MM.1S (cell line): ENCODE results near the gene GTSE1.

Source experiments
- DNase-seq: peaks from one replicate; pipeline ENCODE4 v3.0.0-alpha.2; 2015
- H2AFZ ChIP-seq: fragments of 300-600 bp; sonication (generic); 2 replicates; pipeline ENCODE4 v1.6.0; 2016; ENCODE audit warnings: antibody characterized with exemption, low read length
- H3F3A ChIP-seq: fragments of 300-600 bp; sonication (generic); 2 replicates; pipeline ENCODE4 v1.6.1; 2016; ENCODE audit warnings: mild to moderate bottlenecking, antibody characterized with exemption, low read length, moderate library complexity, mixed read lengths; ENCODE audit not compliant: insufficient read depth
- H3K27ac ChIP-seq: fragments of 300-600 bp; sonication (generic); 2 replicates; pipeline ENCODE4 v1.5.1; 2016; ENCODE audit warnings: mild to moderate bottlenecking, low read length
- H3K27me3 ChIP-seq: fragments of 300-600 bp; sonication (generic); replicated peaks from 2 replicates; pipeline ENCODE4 v1.6.0; 2016; ENCODE audit warnings: low read length; ENCODE audit not compliant: insufficient read depth
- H3K36me3 ChIP-seq: fragments of 300-600 bp; sonication (generic); replicated peaks from 2 replicates; pipeline ENCODE4 v1.6.1; 2016; ENCODE audit warnings: mild to moderate bottlenecking, low read length, mixed read lengths; ENCODE audit not compliant: insufficient read depth
- H3K4me1 ChIP-seq: fragments of 300-600 bp; sonication (generic); 2 replicates; pipeline ENCODE4 v1.6.1; 2016; ENCODE audit warnings: low read length, mixed read lengths
- H3K4me2 ChIP-seq: fragments of 300-600 bp; sonication (generic); 2 replicates; pipeline ENCODE4 v1.6.0; 2016; ENCODE audit warnings: low read depth, low read length
- H3K4me3 ChIP-seq: fragments of 300-600 bp; sonication (generic); 2 replicates; pipeline ENCODE4 v1.5.1; 2016; ENCODE audit warnings: low read length, mixed read lengths
- H3K79me2 ChIP-seq: fragments of 300-600 bp; sonication (generic); 2 replicates; pipeline ENCODE4 v1.6.1; 2016; ENCODE audit warnings: mixed run types, low read length, mixed read lengths
- H3K9ac ChIP-seq: fragments of 300-600 bp; sonication (generic); 2 replicates; pipeline ENCODE4 v1.6.1; 2016; ENCODE audit warnings: low read length, mixed read lengths
- H3K9me2 ChIP-seq: fragments of 300-600 bp; sonication (generic); replicated peaks from 2 replicates; pipeline ENCODE4 v1.6.1; 2016; ENCODE audit warnings: mild to moderate bottlenecking, low read length, mixed read lengths; ENCODE audit not compliant: insufficient read depth
- H3K9me3 ChIP-seq: fragments of 300-600 bp; sonication (generic); replicated peaks from 2 replicates; pipeline ENCODE4 v1.6.1; 2016; ENCODE audit warnings: mild to moderate bottlenecking, low read length, mixed read lengths; ENCODE audit not compliant: insufficient read depth
- H4K20me1 ChIP-seq: fragments of 300-600 bp; sonication (generic); 2 replicates; pipeline ENCODE4 v1.6.1; 2016; ENCODE audit warnings: mild to moderate bottlenecking, low read length, moderate library complexity, mixed read lengths; ENCODE audit not compliant: insufficient read depth
- EZH2 ChIP-seq: fragments of 300-600 bp; sonication (generic); optimal IDR thresholded peaks from 2 replicates; pipeline ENCODE3; 2017; ENCODE audit warnings: low read depth, mild to moderate bottlenecking, antibody characterized with exemption, low read length, mixed read lengths
- EZH2phosphoT487 ChIP-seq: fragments of 300-600 bp; sonication (generic); IDR thresholded peaks from 2 replicates; pipeline ENCODE4 v1.6.1; 2018; ENCODE audit warnings: antibody characterized with exemption, low read length
- TF ChIP-seq, protein P1 (sequence below): fragments of 300-600 bp; sonication (generic); IDR thresholded peaks from 2 replicates; pipeline ENCODE4 v1.5.1; 2016; ENCODE audit warnings: antibody characterized with exemption, low read length, mixed read lengths

GTSE1 gene

DNA sequence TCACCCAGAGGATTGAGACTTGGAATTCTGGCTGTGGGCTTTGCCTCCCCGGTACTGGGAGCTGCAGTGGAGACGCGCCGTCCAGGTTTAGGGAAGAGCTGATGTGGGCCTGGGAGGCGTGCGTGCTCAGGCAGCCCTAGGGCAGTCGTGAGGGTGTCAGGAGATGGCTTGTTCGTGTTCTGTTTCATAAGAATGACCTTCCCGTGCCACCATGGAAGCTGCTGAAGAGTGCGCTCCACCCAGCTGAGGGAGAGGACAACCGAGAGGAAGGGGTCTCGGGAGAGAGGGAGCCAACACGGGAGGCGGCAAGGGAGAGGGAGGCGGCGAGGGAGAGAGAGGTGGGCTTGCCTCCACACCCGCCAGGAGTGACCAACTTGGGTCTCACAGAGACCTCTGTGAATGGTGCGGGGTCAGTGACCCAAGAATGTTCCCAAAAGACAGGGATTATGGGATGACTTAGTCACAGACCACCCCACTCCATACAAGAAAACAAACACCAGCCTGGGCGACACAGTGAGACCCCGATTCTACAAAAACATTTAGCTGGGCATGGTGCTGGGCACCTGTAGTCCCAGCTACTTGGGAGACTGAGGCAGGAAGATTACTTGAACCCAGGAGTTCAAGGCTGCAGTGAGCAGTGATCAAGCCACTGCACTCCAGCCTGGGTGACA is 24.2 kb downstream of the GTSE1 start:
- H3K4me2 ChIP-seq, result no peak overlapping the region
- no peaks in the 10 kb centered on the region for H3K9me3 ChIP-seq
- no peak overlapping the region for H2AFZ ChIP-seq
- H3F3A ChIP-seq, result no peaks in the 10 kb centered on the region
- H3K27ac ChIP-seq, result no peak overlapping the region
- H4K20me1 ChIP-seq, result no peaks in the 10 kb centered on the region
- H3K36me3 ChIP-seq, result 0 out of 2 replicates have a peak, but pooled peaks cover 3% of the 10 kb centered on the region
- H3K9ac ChIP-seq, result no peak overlapping the region
- no peaks in the 10 kb centered on the region for H3K27me3 ChIP-seq
- no peak for TF ChIP-seq EZH2
- no peak for TF ChIP-seq EZH2phosphoT487
- TF ChIP-seq, protein P1, sequence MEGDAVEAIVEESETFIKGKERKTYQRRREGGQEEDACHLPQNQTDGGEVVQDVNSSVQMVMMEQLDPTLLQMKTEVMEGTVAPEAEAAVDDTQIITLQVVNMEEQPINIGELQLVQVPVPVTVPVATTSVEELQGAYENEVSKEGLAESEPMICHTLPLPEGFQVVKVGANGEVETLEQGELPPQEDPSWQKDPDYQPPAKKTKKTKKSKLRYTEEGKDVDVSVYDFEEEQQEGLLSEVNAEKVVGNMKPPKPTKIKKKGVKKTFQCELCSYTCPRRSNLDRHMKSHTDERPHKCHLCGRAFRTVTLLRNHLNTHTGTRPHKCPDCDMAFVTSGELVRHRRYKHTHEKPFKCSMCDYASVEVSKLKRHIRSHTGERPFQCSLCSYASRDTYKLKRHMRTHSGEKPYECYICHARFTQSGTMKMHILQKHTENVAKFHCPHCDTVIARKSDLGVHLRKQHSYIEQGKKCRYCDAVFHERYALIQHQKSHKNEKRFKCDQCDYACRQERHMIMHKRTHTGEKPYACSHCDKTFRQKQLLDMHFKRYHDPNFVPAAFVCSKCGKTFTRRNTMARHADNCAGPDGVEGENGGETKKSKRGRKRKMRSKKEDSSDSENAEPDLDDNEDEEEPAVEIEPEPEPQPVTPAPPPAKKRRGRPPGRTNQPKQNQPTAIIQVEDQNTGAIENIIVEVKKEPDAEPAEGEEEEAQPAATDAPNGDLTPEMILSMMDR, result no peak
- no peak for DNase-seq
- H3K79me2 ChIP-seq, result peaks cover 63% of the 10 kb centered on the region
- H3K4me3 ChIP-seq, result no peak overlapping the region
- no peaks in the 10 kb centered on the region for H3K9me2 ChIP-seq
- H3K4me1 ChIP-seq, result no peaks in the 10 kb centered on the region

DNA sequence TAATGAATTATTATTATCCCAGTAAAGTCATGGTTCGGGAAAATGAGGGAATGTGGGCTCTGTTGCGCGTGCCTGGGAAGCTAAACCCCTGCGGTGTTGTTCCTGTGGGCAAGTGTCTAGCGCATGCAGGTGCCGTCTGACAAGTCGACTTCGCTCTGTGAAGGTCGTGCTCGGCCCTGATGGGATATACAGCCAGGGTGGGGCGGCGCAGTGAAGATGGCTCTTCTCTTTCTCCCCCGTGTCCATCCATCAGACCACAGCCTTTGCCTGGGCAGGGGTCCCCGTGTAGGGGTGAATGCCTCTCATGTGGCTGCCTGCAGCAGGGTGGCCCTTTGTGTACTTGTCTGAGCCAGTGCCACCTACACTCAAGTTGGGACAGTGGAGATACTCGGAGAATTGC is 26.0 kb downstream of the GTSE1 start:
- 0 out of 2 replicates have a peak, but pooled peaks cover 6% of the 10 kb centered on the region for H3K36me3 ChIP-seq
- H3F3A ChIP-seq, result no peaks in the 10 kb centered on the region
- TF ChIP-seq EZH2 (no peak), EZH2phosphoT487 (no peak)
- TF ChIP-seq, protein P1, result no peak
- H3K27ac ChIP-seq, result no peak overlapping the region
- H3K27me3 ChIP-seq, result no peaks in the 10 kb centered on the region
- no peaks in the 10 kb centered on the region for H4K20me1 ChIP-seq
- no peak overlapping the region for H2AFZ ChIP-seq
- H3K4me3 ChIP-seq, result no peak overlapping the region
- H3K9me2 ChIP-seq, result no peaks in the 10 kb centered on the region
- no peaks in the 10 kb centered on the region for H3K4me1 ChIP-seq
- no peak overlapping the region for H3K9ac ChIP-seq
- no peak for DNase-seq
- peaks cover 52% of the 10 kb centered on the region for H3K79me2 ChIP-seq
- H3K4me2 ChIP-seq, result no peak overlapping the region
- H3K9me3 ChIP-seq, result no peaks in the 10 kb centered on the region

DNA sequence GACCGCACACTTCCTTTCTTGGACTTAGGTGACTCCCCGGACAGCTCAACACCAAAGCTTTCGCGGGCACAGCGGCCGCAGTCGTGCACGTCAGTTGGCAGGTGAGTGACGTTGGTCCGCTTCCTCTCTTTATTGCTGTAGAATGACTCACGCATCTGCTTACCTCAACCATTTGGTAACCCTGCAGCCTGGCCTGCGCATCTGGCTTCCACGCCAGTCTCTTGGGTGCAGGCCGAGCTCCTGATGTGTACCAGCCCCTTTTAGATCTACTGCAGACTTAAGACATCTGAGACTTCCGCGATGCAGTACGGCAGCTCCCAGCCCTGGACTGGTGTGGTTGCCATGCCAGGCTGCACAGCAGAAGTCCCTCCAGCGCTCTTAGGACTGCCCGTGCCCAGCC is 26.5 kb downstream of the GTSE1 start:
- Histone ChIP-seq H4K20me1 (no peaks in the 10 kb centered on the region), H3K36me3 (0 out of 2 replicates have a peak, but pooled peaks cover 6% of the 10 kb centered on the region), H3K27me3 (no peaks in the 10 kb centered on the region), H3K9ac (no peak overlapping the region), H3K9me3 (no peaks in the 10 kb centered on the region), H3K4me3 (no peak overlapping the region), H2AFZ (no peak overlapping the region), H3F3A (no peaks in the 10 kb centered on the region), H3K9me2 (no peaks in the 10 kb centered on the region), H3K27ac (no peak overlapping the region), H3K4me1 (no peaks in the 10 kb centered on the region), H3K4me2 (no peak overlapping the region), H3K79me2 (peaks cover 47% of the 10 kb centered on the region)
- DNase-seq, result no peak
- TF ChIP-seq EZH2 (no peak), EZH2phosphoT487 (no peak)
- TF ChIP-seq, protein P1, result no peak
